Stimulated activated CD8-positive, alpha-beta memory T cell treated with anti-CD3 and anti-CD28 coated beads, Interleukin-15, amount 100 ng/mL, for 1 hour (primary cell): Measurements from ENCODE around the gene RPA3.

ENCODE experiments used
- DNase-seq: peaks from one replicate; pipeline ENCODE4 v3.0.0-alpha.2; 2020; ENCODE audit warnings: low read depth

Gene RPA3

DNA sequence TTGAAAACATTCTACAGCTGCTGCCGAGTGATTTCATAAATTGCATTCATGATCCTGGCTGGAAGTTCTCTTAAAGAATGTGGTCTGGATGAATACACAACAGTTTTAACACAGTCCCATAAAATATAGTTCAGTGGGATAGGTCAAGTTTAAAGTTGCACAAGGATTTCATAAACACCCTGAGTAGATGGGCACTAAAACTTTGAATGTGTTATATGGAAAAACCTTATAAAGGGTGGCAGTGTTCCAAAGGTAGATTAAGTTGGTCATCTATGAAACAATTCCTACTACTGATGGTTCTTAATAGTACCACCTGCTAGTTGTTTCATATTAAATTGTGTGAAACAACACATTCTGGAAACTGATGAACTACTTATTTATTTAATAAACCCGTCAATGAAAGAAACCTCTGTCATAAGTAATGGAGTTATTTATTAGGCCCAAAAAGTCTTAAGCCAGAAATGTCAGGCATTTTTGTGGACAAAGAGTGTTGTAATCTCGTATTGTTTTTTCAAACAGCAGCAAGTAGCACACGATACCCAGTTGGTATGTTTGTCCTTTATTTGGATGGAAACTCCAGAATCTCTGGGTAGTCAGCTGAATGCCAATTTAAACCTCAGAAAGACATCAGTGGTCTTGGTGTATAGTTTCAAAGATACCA lies 14.3 kb upstream of the RPA3 start:
- DNase-seq, result no peak

DNA sequence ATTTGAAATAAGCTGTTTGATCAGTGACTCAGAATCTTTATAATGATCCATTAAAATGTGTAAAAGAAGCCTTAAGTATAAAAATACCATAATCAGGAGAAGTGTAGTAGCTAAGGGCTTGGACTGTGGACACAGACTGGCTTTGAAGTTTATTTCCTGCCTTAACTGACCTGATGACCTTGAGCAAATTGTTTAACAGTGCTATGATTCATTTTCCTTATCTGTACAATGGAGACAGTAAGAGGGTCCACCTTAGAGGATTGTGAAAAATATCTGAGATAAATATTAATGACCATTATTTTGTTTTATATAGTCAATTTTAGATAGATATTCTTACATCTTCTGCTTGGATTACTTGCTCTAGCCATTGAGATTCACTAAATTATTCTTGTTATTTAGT lies 13.3 kb upstream of the RPA3 start:
- no peak for DNase-seq

DNA sequence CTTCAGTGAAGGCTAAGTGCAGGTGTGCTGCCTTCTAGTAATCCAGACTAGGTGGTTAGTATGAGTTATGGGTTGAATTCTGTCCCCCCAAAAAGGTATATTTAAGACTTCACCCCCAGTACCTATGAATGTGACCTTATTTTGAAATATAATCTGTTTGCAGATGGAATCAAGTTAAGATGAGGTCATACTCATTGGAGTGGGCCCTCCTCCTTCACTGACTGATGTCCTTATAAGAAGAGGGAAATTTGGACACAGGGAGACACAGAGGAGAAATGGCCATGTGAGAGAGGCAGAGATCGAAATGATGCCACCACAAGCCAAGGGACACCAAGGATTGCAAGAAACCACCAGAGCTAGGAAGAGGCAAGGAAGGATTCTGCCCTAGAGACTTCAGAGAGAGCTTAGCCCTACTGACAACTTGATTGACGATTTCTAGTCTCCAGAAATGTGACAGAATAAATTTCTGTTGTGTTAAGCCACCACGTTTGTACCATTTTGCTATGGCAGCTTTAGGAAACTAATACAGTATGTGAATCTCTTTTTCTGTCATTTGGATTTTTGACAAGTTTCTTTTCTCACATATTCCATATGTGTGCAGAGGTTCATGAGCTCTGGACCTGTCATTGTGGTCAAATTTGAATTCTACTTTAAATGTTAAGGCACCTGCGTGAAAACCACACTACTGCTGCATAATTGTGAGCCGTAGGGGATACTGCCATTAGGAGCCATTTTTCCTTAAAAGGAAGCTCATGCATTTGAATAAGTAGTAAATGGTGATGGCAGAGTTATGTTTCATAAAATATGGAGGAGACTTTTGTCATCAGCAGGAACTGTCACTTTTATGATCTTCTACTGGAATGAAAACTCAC lies 2.6 kb upstream of the RPA3 start:
- DNase-seq, result no peak

DNA sequence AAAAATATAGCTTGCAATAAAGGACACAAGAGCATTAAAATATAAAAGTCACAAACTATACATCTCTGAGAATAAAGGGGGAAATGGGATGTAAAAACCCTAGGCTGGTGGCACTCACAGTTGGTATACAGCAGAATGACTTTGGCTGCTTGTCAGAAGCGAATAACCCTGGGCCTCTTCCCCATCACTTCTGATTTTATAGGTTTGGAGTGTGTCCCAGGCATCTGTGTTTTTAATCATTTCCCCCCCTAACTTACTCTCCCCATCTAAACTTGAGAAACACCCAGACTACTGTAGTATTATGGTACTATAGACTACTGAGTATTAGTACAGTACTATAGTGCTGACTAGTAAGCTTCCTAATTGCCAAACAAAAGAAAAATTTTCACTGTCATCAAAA lies 1.8 kb upstream of the RPA3 start:
- DNase-seq, result no peak

DNA sequence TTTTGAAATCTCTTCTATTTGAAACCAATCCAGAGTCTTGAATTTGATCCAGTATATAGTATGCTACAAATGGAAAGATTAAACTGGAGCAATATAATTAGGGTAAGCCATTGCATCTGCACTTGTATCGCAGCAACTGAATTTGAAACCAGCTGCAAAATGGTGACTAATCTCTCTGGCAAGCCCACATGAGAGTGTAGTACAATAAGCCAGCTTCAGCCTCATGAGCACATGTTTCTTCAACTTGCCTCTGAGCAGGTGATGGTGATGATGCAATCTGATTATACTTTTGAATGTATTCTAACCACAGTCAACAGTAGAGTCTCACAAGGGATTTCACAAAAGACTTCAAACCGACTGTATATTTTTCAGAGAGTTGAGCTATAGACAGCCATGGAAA lies 829 bp upstream of the RPA3 start:
- DNase-seq, result no peak

DNA sequence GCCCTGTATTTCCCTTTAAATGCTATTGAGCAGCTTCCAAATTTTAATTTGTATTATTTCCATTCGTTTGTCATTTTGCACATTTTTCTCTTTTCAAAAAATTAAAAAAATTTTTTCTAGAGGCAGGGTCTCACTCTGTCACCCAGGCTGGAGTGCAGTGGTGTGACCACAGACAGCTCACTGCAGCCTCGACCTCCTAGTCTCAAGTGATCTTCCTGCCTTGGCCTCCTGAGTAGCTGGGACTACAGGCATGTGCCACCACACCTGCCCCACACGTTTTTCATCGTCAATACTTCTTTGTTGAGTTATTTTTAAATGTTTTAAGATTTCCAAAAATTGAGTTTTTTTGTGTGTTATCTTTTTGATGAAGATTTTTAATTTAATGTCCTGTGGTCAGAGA lies 4.7 kb downstream of the RPA3 start:
- no peak for DNase-seq

DNA sequence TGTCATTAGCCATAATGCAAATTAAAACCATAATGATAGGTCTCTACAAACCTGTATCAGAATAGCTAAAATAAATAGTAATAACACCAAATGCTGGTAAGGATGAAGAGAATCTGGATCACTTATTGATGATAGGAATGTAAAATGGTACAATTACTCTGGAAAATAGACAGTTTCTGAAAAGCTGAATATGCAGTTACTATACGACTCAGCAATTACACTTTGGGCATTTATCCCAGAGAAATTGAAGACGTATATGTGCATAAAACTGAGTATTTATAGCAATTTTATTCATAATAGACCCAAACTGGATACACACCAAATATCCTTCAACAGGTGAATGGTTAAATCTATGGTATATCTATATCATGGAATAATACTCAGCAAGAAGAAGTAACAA lies 7.9 kb downstream of the RPA3 start:
- no peak for DNase-seq

DNA sequence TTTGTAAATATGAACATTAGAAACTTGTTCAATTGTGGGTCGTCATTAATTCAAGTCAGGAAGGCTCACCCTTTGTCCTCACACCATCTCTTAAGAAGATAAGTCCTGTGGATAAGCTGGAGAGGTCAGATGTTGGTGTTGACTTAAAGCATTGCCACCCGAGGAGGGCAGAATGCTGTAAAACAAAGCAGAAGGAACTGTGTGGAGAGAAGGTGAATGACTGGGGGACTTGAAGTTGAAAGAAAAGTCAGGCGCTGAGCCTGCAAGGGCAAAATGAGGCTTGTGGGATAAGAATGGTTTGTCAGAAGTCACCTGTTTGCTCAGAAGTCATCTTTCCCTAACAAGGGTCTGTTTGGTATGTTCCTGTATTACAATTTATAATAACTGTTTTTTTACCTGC lies 9.1 kb downstream of the RPA3 start:
- DNase-seq, result no peak

DNA sequence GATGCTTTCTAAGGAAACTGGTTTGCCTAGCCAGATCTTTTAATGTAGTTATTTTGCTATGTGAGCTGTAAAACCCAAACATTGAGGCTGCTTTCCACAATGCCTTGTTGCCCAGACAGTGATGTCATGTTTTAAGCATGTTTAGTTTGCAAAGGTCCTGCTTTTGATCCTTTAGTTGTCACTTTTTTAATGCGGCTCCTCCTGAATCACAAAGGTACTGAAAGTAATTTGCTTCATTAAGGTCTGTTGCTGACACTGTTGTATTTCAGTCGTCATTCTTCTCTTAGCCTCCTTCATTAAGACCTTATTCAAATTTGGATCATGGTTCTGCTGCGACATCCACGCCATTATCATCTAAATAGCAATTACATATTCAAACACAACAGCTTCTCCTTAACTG lies 10.6 kb downstream of the RPA3 start:
- DNase-seq, result no peak

DNA sequence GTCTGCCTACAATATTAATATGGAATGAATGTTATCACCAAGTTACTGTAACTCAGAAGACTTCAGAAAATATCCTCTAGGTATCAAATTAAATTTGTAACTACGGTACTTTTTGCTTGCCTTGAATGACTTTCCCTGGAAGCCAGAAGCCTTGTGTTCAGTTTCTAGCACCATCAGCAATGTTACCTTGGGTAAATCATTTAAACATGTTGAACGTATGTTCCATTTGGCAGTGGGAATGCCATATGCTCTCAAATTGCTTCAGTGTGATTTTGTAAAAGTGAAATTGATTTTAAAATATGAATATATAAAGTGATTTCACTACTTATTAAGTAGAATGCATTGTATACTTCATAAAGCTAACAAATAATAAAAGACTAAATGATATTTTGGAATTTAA lies 11.2 kb downstream of the RPA3 start:
- no peak for DNase-seq

DNA sequence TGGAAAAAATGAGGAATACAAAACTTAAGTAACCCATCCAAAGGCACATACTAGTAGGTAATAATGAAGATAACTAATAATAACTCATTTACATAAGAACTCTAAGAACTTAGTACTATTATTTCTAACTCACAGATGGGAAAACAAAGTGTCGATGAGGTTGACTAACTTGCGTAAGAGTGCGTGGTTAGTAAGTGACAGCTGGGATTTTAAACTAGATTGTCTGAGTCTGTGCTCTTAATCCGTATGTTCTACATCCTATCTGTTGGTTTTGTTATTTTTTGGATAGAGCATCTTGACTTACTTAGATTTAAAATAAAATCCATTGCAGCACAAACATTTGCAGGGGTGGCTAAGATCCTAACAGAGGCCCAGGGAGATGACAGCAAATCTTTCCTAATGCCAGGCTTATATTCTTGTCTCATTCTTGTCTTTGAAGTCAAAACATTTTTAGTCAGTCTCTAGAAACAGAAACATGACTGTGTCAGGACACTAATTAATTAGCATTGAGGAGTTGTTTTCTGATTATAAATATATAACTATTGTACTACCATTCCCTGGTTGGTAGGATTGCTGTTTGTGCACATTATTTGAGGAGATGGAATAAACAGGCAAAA lies 11.7 kb downstream of the RPA3 start:
- no peak for DNase-seq

DNA sequence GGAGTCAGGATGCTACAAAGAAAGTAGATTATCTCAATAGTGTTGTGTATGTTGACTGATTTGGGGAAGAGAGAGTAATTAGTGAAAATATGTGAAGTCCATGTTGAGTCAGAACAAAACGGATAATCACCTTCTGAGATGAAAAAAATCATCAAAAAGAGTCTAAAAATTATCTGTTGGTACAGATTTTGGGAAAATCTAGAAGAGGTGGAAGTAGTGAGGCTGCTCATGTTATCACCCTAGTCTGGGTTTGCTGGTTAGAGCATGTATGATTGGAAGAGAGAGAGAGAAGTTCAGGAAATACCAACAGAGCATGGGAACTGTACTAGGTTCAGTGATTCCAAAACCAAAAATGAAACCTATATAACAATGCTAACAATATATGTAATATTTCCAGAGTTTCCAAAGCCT lies 12.3 kb downstream of the RPA3 start:
- DNase-seq, result no peak

DNA sequence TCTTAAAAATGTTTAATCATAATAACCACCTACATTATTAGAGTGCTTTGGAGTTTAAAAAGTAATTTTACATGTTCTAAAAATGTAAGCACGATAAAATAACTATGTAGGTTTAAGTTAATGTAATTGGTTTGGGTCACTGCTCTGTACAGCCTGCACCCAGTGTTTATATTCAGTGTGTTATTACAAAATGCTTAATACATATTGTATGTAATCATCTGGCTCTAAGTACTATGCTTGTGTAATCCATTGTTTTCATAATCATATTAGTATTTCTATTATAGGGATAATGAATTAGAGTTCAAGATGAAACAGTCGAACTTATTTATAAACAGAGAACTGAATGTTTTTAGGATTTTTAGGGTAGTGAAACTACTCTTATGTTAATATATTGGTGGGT lies 13.1 kb downstream of the RPA3 start:
- no peak for DNase-seq

DNA sequence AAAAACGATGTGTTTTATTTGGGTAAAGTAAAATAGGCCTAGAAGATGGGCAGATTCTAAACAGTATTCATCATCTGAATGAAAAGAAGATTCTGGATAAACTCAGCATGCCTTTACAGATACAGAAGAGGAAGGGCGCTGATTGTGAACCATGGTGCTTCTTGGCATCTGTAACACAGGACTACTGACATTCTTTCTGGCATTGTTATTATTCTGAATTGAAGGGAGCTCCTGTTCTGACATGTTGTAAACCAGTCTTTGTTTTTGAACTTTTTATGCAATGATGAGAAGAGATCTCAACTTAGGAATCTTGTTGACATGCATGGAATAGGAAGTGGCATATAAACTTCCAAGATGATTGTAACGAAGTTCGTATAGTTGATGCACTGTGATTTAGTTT lies 13.5 kb downstream of the RPA3 start:
- DNase-seq, result no peak

DNA sequence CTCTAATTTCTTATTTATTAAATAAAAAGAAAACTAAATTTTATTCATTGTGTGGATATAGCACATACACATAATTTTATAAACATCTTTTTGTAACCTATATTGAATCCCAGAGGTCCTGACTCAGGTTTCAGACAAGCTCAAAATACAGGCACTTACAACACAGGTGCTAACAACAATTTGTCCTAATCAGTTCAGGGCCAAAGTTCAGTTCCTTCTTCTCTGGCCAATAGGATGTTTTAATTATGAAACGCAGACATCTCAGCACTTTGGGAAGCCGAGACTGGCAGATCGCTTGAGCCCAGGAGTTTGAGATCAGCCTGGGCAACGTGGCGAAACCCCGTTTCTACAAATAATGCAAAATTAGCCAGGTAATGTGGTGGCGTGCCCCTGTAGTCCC lies 15.0 kb downstream of the RPA3 start:
- DNase-seq, result no peak

DNA sequence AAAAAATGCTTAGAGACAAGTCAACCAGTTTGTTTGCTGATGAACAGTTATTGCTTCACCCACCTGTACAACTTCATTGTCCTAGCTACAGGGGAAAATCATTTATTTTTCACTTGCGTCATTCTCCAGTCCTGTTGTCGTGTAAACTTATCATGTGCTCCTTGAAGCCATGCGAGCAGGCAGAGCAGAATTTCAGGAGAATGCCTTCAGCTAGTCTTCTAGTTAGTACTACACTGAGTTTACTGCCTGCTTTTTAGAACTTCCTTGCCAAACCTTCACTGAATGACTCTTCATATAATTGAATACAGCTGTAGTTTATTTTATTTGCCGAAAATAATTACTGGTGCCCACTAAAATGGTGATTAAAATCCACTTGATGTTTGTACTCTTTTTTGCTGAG lies 15.6 kb downstream of the RPA3 start:
- DNase-seq, result no peak

DNA sequence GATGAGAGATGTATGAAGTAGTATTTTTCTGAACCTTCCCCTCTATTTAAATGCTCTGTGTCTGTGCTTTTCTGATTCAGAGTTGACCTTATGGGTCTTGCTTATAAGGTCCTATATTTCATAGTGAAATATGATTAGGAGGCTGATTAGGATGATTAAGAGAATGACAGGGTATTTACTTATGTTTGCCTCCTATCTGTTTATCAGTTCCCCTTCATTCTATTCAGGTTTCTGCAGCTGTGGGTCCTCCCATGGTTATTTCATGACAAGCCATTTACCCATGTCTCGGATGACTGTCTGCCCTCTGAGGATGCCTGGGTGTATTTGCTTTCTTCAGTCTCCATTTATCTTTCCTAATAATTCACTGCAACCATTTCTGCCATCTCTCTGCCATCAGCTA lies 16.9 kb downstream of the RPA3 start:
- no peak for DNase-seq

DNA sequence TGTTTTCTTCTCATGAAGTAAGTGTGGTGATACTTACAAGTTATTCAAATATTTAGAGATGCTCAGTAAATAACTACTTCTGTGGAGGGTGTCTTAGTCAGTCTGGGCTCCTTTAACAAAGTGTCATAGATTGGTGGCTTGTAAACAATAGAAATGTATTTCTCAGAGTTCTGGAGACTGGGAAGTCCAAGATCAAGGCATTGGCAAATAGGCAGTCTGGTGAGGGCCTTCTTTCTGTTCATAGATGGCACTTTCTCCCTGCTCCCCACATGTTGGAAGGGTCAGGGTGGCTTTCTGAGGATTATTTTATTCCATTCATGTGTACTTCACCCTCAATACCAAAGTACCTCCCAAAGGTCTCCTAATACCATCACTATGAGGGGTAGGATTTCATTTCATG lies 18.4 kb downstream of the RPA3 start:
- no peak for DNase-seq

DNA sequence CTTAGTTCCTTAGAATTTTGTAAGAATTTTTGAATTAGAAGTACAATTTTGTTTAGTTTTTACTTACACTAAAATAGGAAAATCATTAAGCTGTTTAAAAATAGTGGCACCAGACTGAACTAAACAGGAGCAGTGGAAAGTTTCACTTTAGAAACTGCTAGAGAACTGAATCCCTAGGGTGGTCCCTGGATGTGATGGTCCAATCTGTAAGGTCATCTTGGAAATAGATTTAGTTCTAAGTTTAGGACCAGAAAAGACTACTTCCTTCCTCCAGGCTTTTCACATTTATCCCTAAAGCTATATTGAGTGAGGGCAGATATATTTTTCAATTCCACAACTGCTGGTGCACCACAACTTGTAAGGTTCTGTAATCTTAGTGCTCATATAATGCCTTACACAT lies 19.0 kb downstream of the RPA3 start:
- no peak for DNase-seq

DNA sequence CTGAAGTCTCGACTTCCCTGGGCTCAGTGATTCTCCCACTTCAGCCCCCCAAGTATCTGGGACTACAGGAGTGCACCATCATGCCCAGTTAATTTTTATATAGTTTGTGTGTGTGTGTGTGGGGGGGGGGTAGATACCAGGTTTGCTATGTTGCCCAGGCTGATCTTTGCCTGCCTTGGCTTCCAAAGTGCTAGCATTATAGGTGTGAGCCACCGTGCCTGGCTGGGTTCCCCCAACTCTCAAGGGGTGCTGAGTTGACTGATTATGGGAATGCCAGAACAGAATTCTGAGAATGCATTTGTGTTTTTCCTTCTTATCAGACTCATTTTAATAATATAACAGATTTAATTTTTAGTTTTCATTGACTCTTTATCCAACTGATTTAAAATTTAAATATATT lies 19.5 kb downstream of the RPA3 start:
- no peak for DNase-seq

DNA sequence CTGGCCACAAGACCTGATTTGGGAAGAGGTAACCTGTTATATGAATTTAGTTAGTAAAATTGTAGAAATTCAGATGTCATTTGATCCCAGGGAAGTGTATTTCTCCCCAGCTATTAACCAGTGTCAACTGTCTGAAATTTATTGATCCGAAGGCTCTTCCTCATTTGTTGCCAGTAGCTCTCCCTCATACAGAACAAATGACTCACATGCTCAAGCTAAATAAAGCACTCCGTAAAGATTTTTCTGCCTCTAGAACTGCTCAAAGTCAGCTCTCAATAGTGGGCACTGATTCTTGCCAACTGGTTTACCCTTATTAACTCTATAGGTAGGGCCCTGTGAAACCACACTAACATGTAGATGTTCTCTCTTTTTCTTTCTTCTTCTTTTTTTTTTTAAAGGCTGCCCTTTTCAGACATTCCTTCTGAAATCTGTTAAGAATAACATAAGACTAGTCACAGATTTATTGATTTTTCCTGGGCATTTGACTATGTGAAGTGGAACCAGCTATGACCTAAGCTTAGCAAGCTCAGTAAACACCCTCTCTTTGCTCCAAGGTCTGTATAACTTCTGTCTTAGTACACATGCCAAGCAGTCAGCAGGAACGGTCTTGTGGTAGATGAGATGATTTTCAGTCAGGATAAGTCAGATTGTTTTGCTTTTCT lies 21.8 kb downstream of the RPA3 start:
- no peak for DNase-seq

DNA sequence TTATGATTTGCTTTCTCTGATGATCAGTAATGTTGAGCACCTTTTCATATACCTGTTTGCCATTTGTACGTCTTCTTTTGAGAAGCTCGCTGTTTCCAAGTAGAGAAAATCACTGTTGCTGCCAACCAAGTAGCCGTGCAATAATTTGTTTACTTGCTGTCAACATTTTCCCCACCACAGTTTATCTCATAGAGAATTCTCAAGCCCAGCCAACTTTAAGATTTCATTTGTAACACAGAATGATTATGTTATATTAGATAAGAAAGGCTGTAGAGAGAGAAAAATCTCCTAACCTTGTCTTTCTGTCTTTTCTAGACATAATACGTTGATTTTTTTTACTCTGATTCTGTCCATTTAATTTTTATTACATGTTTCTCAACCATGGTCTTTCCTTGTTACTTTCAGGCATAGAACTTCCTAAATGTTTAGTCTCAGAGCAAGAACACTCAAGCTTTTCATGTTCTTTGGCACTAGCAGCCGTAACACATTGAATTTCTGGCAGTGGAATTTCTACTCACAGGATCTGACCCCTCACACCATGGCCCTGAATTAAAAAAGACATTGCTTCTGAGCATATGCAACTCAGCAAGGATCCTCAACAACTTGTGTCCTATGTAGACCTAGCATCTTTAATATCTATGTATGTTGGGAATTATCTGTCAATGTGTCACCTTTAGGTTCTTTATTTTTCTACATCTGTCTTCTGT lies 23.1 kb downstream of the RPA3 start:
- no peak for DNase-seq
